Upper lobe of left lung (tissue), 4 donors: ENCODE results near the gene RSRC1.

Experiments
- EP300 ChIP-seq, 4 donors: sonication (generic); formaldehyde crosslinking; IDR thresholded peaks; one replicate each; pipeline ENCODE4 v1.5.1; 2017; ENCODE audit warnings: antibody characterized with exemption in 4 of 4, control low read depth in 2 of 4
- POLR2A ChIP-seq, 4 donors: fragments of 450-650 bp; IDR thresholded peaks; one replicate each; pipeline ENCODE4 v1.5.1; 2016 to 2017; ENCODE audit warnings: antibody characterized with exemption in 4 of 4, mild to moderate bottlenecking in 2 of 4
- POLR2AphosphoS5 ChIP-seq, 2 donors: sonication (generic); formaldehyde crosslinking; IDR thresholded peaks; one replicate each; pipeline ENCODE4 v1.5.1; 2017; ENCODE audit warnings: antibody characterized with exemption in 2 of 2
- TF ChIP-seq, protein P1 (sequence below), 6 experiments: fragments of 450-650 bp in 4 of 6; fragments of 200-600 bp in 2 of 6; sonication (generic) in 2 of 6; IDR thresholded peaks; one replicate each; pipeline ENCODE4 v1.5.1; 2016 to 2019; ENCODE audit warnings: antibody characterized with exemption in 6 of 6

DNA sequence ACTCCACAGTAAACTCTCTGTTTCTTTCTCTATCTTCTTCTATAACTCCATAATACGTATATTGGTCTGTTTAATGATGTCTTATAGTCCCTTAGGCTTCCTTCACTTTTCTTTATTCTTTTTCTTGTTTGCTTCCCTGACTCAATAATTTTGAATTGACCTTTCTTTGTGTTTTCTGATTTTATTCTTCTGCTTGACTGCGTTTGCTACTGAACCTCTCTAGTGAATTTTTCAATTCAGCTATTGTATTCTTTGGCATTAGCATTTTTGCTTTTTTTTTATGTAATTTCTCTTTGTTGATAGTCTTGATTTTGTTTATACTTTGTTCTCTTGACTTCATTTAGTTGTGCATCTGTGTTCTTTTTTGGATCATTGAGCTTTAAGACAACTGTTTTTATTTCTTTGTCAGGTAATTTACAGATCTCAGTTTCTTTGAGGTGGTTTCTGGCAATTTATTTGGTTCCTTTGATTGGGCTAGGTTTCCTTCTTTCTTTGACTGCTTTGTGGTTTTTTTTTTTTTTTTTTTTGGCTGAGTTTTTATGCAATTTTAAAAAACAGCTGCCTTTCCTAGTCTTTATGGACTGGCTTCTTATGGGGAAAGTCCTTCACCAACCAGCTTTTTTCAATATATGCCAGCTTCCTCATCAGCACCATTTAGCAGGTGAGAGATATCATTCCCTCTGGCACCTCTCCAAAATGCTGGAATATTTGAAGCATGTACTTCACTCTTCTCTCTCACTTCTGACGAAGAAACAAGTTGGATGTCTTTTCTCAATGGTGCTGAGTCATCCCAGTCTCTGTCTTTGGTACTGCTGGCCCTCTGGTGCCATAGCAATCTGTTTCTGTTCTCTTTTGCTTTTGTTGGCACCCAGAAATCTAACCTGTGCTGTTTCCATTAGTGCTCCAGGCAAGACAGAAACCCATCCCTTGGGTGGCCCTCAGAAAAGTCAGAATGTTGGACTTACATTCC lies 17.6 kb downstream of the RSRC1 start:
- TF ChIP-seq, protein P1, sequence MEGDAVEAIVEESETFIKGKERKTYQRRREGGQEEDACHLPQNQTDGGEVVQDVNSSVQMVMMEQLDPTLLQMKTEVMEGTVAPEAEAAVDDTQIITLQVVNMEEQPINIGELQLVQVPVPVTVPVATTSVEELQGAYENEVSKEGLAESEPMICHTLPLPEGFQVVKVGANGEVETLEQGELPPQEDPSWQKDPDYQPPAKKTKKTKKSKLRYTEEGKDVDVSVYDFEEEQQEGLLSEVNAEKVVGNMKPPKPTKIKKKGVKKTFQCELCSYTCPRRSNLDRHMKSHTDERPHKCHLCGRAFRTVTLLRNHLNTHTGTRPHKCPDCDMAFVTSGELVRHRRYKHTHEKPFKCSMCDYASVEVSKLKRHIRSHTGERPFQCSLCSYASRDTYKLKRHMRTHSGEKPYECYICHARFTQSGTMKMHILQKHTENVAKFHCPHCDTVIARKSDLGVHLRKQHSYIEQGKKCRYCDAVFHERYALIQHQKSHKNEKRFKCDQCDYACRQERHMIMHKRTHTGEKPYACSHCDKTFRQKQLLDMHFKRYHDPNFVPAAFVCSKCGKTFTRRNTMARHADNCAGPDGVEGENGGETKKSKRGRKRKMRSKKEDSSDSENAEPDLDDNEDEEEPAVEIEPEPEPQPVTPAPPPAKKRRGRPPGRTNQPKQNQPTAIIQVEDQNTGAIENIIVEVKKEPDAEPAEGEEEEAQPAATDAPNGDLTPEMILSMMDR (IDR thresholded peaks at IDR 0.05), result no peak
- TF ChIP-seq POLR2A (IDR thresholded peaks at IDR 0.05) (no peak), EP300 (IDR thresholded peaks at IDR 0.05) (no peak), POLR2AphosphoS5 (IDR thresholded peaks at IDR 0.05) (no peak)
